GM06990 (cell line): Measurements from ENCODE around the gene ATG10.
"Not testable (repeated sequence)": the region's sequence is repeated elsewhere in the genome, so short reads cannot be mapped to it uniquely, and the experiment has no call there.

Source experiments
- DNase-seq: peaks from one replicate; pipeline ENCODE4 v3.0.0-alpha.2; 2011; ENCODE audit not compliant: insufficient read length; ENCODE audit errors: extremely low read depth
- H3K27me3 ChIP-seq: replicated peaks from 2 replicates; pipeline ENCODE4 v1.6.0; 2011; ENCODE audit warnings: low read length; ENCODE audit not compliant: control insufficient read depth, insufficient read depth
- H3K36me3 ChIP-seq: 2 replicates; pipeline ENCODE4 v1.5.1; 2011; ENCODE audit warnings: low read length; ENCODE audit not compliant: control insufficient read depth, insufficient read depth
- H3K4me3 ChIP-seq: replicated peaks from 2 replicates; pipeline ENCODE4 v1.5.1; 2011; ENCODE audit warnings: low read depth, mild to moderate bottlenecking, control low read depth, low read length
- CTCF ChIP-seq: IDR thresholded peaks from 2 replicates; pipeline ENCODE4 v1.5.1; 2011; ENCODE audit warnings: low read length, control low read depth, mild to moderate bottlenecking, inconsistent platforms; ENCODE audit not compliant: insufficient read depth, poor library complexity, severe bottlenecking

The ATG10 gene

GRCh38 chr5:81971111-81971711, 612 bp upstream of the ATG10 start:
- H3K4me3 ChIP-seq: peak overlapping the region; percentile 85
- no peak for TF ChIP-seq CTCF
- H3K36me3 ChIP-seq: no peaks in the 10 kb centered on the region
- peak; percentile 29 for DNase-seq
- H3K27me3 ChIP-seq: no peaks in the 10 kb centered on the region

GRCh38 chr5:81972492-81972783, 615 bp downstream of the ATG10 start:
- no peak for TF ChIP-seq CTCF
- no peaks in the 10 kb centered on the region for H3K36me3 ChIP-seq
- H3K4me3 ChIP-seq: peak overlapping the region; percentile 85
- no peaks in the 10 kb centered on the region for H3K27me3 ChIP-seq
- DNase-seq: no peak

GRCh38 chr5:81980160-81980559, 8.3 kb downstream of the ATG10 start:
- no peak overlapping the region for H3K4me3 ChIP-seq
- H3K36me3 ChIP-seq: no peaks in the 10 kb centered on the region
- TF ChIP-seq CTCF: no peak
- H3K27me3 ChIP-seq: no peaks in the 10 kb centered on the region
- no peak for DNase-seq

GRCh38 chr5:81980598-81981260, 8.9 kb downstream of the ATG10 start:
- no peak for DNase-seq
- Histone ChIP-seq H3K36me3 (no peaks in the 10 kb centered on the region), H3K27me3 (no peaks in the 10 kb centered on the region), H3K4me3 (no peak overlapping the region)
- TF ChIP-seq CTCF: no peak

GRCh38 chr5:81982172-81982685, 10.4 kb downstream of the ATG10 start:
- not testable (repeated sequence) for H3K4me3 ChIP-seq, H3K27me3 ChIP-seq, DNase-seq, H3K36me3 ChIP-seq

- DNase-seq, H3K4me3 ChIP-seq, H3K36me3 ChIP-seq, H3K27me3 ChIP-seq: not testable (repeated sequence)
Observed at GRCh38 chr5:81983148-81983547, 11.3 kb downstream of the ATG10 start.

GRCh38 chr5:81983563-81983962, 11.7 kb downstream of the ATG10 start:
- DNase-seq, H3K27me3 ChIP-seq, H3K36me3 ChIP-seq, H3K4me3 ChIP-seq: not testable (repeated sequence)
